Hepatocyte (in vitro differentiated cells): ENCODE results near the gene TTC28. TPM values are rescaled to one million over a fixed set of nuclear protein-coding genes. Genes with fewer than 3 reads are reported as not detected.

Source experiments
- DNase-seq: peaks from one replicate; pipeline ENCODE4 v3.0.0-alpha.2; 2016; ENCODE audit warnings: low spot score
- H2AFZ ChIP-seq: fragments of 200-600 bp; sonication (generic); 2 replicates; pipeline ENCODE4 v1.6.0; 2016; ENCODE audit warnings: antibody characterized with exemption, mild to moderate bottlenecking
- H3K27ac ChIP-seq: fragments of 200-600 bp; sonication (generic); 2 replicates; pipeline ENCODE4 v1.5.1; 2016; ENCODE audit warnings: mild to moderate bottlenecking
- H3K27me3 ChIP-seq: fragments of 200-600 bp; sonication (generic); 2 replicates; pipeline ENCODE4 v1.6.1; 2016
- H3K36me3 ChIP-seq: fragments of 200-600 bp; sonication (generic); replicated peaks from 2 replicates; pipeline ENCODE4 v1.5.1; 2016; ENCODE audit warnings: low read depth; ENCODE audit not compliant: insufficient read depth
- H3K4me1 ChIP-seq: fragments of 200-600 bp; sonication (generic); 2 replicates; pipeline ENCODE4 v1.5.1; 2016; ENCODE audit warnings: mild to moderate bottlenecking, moderate library complexity; ENCODE audit not compliant: insufficient read depth
- H3K4me2 ChIP-seq: fragments of 200-600 bp; sonication (generic); 2 replicates; pipeline ENCODE4 v1.6.0; 2016
- H3K4me3 ChIP-seq: fragments of 200-600 bp; sonication (generic); 2 replicates; pipeline ENCODE4 v1.5.1; 2016; ENCODE audit warnings: mild to moderate bottlenecking
- H3K79me2 ChIP-seq: fragments of 200-600 bp; sonication (generic); 2 replicates; pipeline ENCODE4 v1.6.0; 2017; ENCODE audit warnings: mild to moderate bottlenecking
- H3K9me2 ChIP-seq: fragments of 200-600 bp; sonication (generic); replicated peaks from 2 replicates; pipeline ENCODE4 v1.6.0; 2017; ENCODE audit warnings: mild to moderate bottlenecking; ENCODE audit not compliant: insufficient read depth
- H3K9me3 ChIP-seq: fragments of 200-600 bp; sonication (generic); 2 replicates; pipeline ENCODE4 v1.5.1; 2016; ENCODE audit warnings: low read depth, mild to moderate bottlenecking
- H4K20me1 ChIP-seq: fragments of 200-600 bp; sonication (generic); 2 replicates; pipeline ENCODE4 v1.6.0; 2016; ENCODE audit warnings: mild to moderate bottlenecking; ENCODE audit not compliant: insufficient read depth, poor library complexity, severe bottlenecking
- CTCF ChIP-seq: fragments of 200-600 bp; sonication (generic); IDR thresholded peaks from 2 replicates; pipeline ENCODE4 v1.5.1; 2016; ENCODE audit warnings: antibody characterized with exemption, mild to moderate bottlenecking; ENCODE audit not compliant: poor library complexity
- EZH2 ChIP-seq: fragments of 200-600 bp; sonication (generic); IDR thresholded peaks from 2 replicates; pipeline ENCODE4 v1.6.1; 2016; ENCODE audit warnings: antibody characterized with exemption, mild to moderate bottlenecking, borderline replicate concordance
- EZH2phosphoT487 ChIP-seq: fragments of 200-600 bp; sonication (generic); IDR thresholded peaks from one replicate; pipeline ENCODE4 v1.6.1; 2018; ENCODE audit warnings: antibody characterized with exemption, mild to moderate bottlenecking, low read depth, moderate library complexity; ENCODE audit not compliant: unreplicated experiment, severe bottlenecking
- WGBS: methylation state at CpG from one replicate; pipeline ENCODE4 v1.1.6; 2016; ENCODE audit warnings: low lambda C conversion rate; ENCODE audit errors: missing lambda C conversion rate; 5-methylcytosine and 5-hydroxymethylcytosine counted together
- polyA plus RNA-seq: library from polyadenylated mRNA; unstranded; fragments of >200 nt; fragmentation: Nextera tagmentation; extraction: Ambion mirVana; gene quantifications from 2 replicates; pipeline ENCODE4 v1.2.1, GENCODE V29; 2016
- total RNA-seq: library from RNA; depleted of rRNA; stranded (reverse); fragments of >200 nt; gene quantifications from 2 replicates; pipeline ENCODE4 v1.2.3, GENCODE V29; 2014

Gene TTC28
- total and polyA plus RNA-seq, 2 experiments from 2014 or later, result 14.7 to 30.4 TPM

- no peaks in the 10 kb centered on the region for H3K9me2 ChIP-seq
- H2AFZ ChIP-seq, result no peak overlapping the region
- H3K27me3 ChIP-seq, result no peaks in the 10 kb centered on the region
- no peaks in the 10 kb centered on the region for H3K4me1 ChIP-seq
- no peak overlapping the region for H3K4me2 ChIP-seq
- TF ChIP-seq EZH2 (no peak), EZH2phosphoT487 (no peak), CTCF (no peak)
- H3K4me3 ChIP-seq, result no peak overlapping the region
- no peak for DNase-seq
- WGBS, result 78% methylated on average over 2 of the region's 2 CpGs
- no peaks in the 10 kb centered on the region for H3K36me3 ChIP-seq
- no peaks in the 10 kb centered on the region for H3K79me2 ChIP-seq
- no peaks in the 10 kb centered on the region for H3K9me3 ChIP-seq
- no peaks in the 10 kb centered on the region for H4K20me1 ChIP-seq
- H3K27ac ChIP-seq, result no peak overlapping the region
These were observed 573.7 kb downstream of the TTC28 start for GRCh38 chr22:28105988-28106387.

- Histone ChIP-seq H3K4me3 (no peak overlapping the region), H3K4me1 (no peaks in the 10 kb centered on the region)
- 90% methylated on average over 9 of the region's 9 CpGs for WGBS
These were observed 574.2 kb downstream of the TTC28 start for GRCh38 chr22:28105413-28105812.

GRCh38 chr22:28103596-28103995 is 576.0 kb downstream of the TTC28 start:
- H3K36me3 ChIP-seq, result no peaks in the 10 kb centered on the region
- H3K27ac ChIP-seq, result no peak overlapping the region
- TF ChIP-seq EZH2, result no peak
- no peak for TF ChIP-seq CTCF
- no peak for TF ChIP-seq EZH2phosphoT487
- H3K4me1 ChIP-seq, result no peaks in the 10 kb centered on the region
- H3K79me2 ChIP-seq, result no peaks in the 10 kb centered on the region
- no peaks in the 10 kb centered on the region for H3K27me3 ChIP-seq
- DNase-seq, result no peak
- no peak overlapping the region for H3K4me2 ChIP-seq
- H3K9me2 ChIP-seq, result no peaks in the 10 kb centered on the region
- 100% methylated on average over 2 of the region's 2 CpGs for WGBS
- no peaks in the 10 kb centered on the region for H4K20me1 ChIP-seq
- H2AFZ ChIP-seq, result no peak overlapping the region
- no peaks in the 10 kb centered on the region for H3K9me3 ChIP-seq
- H3K4me3 ChIP-seq, result no peak overlapping the region

More at GRCh38 chr22:28105413-28105812, 574.2 kb downstream of the TTC28 start:
- Histone ChIP-seq H3K79me2 (no peaks in the 10 kb centered on the region), H3K36me3 (no peaks in the 10 kb centered on the region), H3K9me2 (no peaks in the 10 kb centered on the region), H3K4me2 (no peak overlapping the region), H3K27me3 (no peaks in the 10 kb centered on the region), H2AFZ (no peak overlapping the region), H3K9me3 (no peaks in the 10 kb centered on the region), H4K20me1 (no peaks in the 10 kb centered on the region), H3K27ac (no peak overlapping the region)
- TF ChIP-seq EZH2phosphoT487 (no peak), CTCF (no peak), EZH2 (no peak)
- no peak for DNase-seq
